Endothelial cell of umbilical vein (primary cell): ENCODE data around the gene SH3RF3. TPM values are rescaled to one million over a fixed set of nuclear protein-coding genes. Genes with fewer than 3 reads are reported as not detected.

Experiments
- BruUV-seq: library from RNA; stranded (reverse); fragments of 400-500 nt; replicated peaks from 2 replicates; lab custom pipeline; 2021; lab: Mats Ljungman, UMichigan
- CTCF ChIA-PET: fragments of 300-600, 350-600 bp; sonication (Branson Sonifier 250); formaldehyde crosslinking; loops from one replicate; lab custom pipeline; 2021; ENCODE audit warnings: antibody characterized with exemption, inconsistent platforms; lab: Charles Lee
- POLR2A ChIA-PET: fragments of 300-600, 350-600 bp; sonication (Branson Sonifier 250); formaldehyde crosslinking; loops from one replicate; lab custom pipeline; 2021; ENCODE audit warnings: antibody characterized with exemption, inconsistent platforms; lab: Charles Lee
- DNase-seq: peaks from one replicate; pipeline ENCODE4 v3.0.0-alpha.2; 2011; ENCODE audit warnings: low read depth, low spot score
- FAIRE-seq: peaks from 2 replicates; lab custom pipeline; 2011; peaks lifted over from hg19 to GRCh38; lab: Jason Lieb, UNC
- H2AFZ ChIP-seq: 2 replicates; pipeline ENCODE4 v1.6.0; 2012; ENCODE audit warnings: low read depth, low read length, control low read depth, inconsistent platforms
- H3K27ac ChIP-seq: 2 replicates; pipeline ENCODE4 v1.5.1; 2011; ENCODE audit warnings: low read depth, mild to moderate bottlenecking, control low read depth, low read length, moderate library complexity; ENCODE audit not compliant: insufficient read depth
- H3K27me3 ChIP-seq, 2 experiments: 2 replicates each; pipeline versions ENCODE4 v1.6.0 to v1.6.1; 2011; ENCODE audit warnings: low read length in 2 of 2, mixed read lengths in 1 of 2; ENCODE audit not compliant: control insufficient read depth in 2 of 2, insufficient read depth in 2 of 2
- H3K36me3 ChIP-seq, 2 experiments: 2 replicates in 1 of 2; 3 replicates in 1 of 2; pipeline ENCODE4 v1.5.1; 2011; ENCODE audit warnings: low read length in 2 of 2, mild to moderate bottlenecking in 1 of 2, moderate library complexity in 1 of 2; ENCODE audit not compliant: control insufficient read depth in 2 of 2, insufficient read depth in 2 of 2; ENCODE audit errors: extremely low read depth in 1 of 2
- H3K4me1 ChIP-seq: 3 replicates; pipeline ENCODE4 v1.5.1; 2011; ENCODE audit warnings: mild to moderate bottlenecking, low read length; ENCODE audit not compliant: control insufficient read depth, insufficient read depth; ENCODE audit errors: extremely low read depth
- H3K4me2 ChIP-seq: 2 replicates; pipeline ENCODE4 v1.6.1; 2011; ENCODE audit warnings: low read length, control low read depth, mixed read lengths; ENCODE audit not compliant: insufficient read depth
- H3K4me3 ChIP-seq, 3 experiments: fragments of 200-600 bp in 1 of 3; sonication (generic), shearing (Covaris generic) in 1 of 3; replicated peaks in 1 of 3; 2 replicates each; pipeline ENCODE4 v1.5.1; 2011 to 2016; ENCODE audit warnings: control low read depth in 3 of 3, low read length in 3 of 3, mild to moderate bottlenecking in 2 of 3, inconsistent platforms in 1 of 3, low read depth in 1 of 3, moderate library complexity in 1 of 3; ENCODE audit not compliant: insufficient read depth in 1 of 3
- H3K79me2 ChIP-seq: 2 replicates; pipeline ENCODE4 v1.6.0; 2012; ENCODE audit warnings: low read length, inconsistent platforms; ENCODE audit not compliant: control insufficient read depth, insufficient read depth
- H3K9ac ChIP-seq: replicated peaks from 2 replicates; pipeline ENCODE3; 2011; ENCODE audit warnings: low read length, control low read depth; ENCODE audit not compliant: insufficient read depth; ENCODE audit errors: extremely low read depth
- H3K9me1 ChIP-seq: replicated peaks from 3 replicates; pipeline ENCODE4 v1.6.0; 2011; ENCODE audit warnings: mild to moderate bottlenecking, low read length; ENCODE audit not compliant: control insufficient read depth, insufficient read depth; ENCODE audit errors: extremely low read depth
- H3K9me3 ChIP-seq: replicated peaks from 2 replicates; pipeline ENCODE4 v1.5.1; 2012; ENCODE audit warnings: low read length, inconsistent platforms; ENCODE audit not compliant: control insufficient read depth, insufficient read depth
- H4K20me1 ChIP-seq: replicated peaks from 2 replicates; pipeline ENCODE3; 2011; ENCODE audit warnings: mild to moderate bottlenecking, low read length; ENCODE audit not compliant: control insufficient read depth, insufficient read depth; ENCODE audit errors: extremely low read depth
- EZH2 ChIP-seq: IDR thresholded peaks from 2 replicates; pipeline ENCODE4 v1.6.1; 2012; ENCODE audit warnings: borderline replicate concordance, low read depth, mild to moderate bottlenecking, moderate library complexity, low read length, inconsistent platforms; ENCODE audit not compliant: severe bottlenecking
- FOS ChIP-seq: IDR thresholded peaks from 2 replicates; pipeline ENCODE4 v1.6.1; 2011; ENCODE audit warnings: mild to moderate bottlenecking, low read length, moderate library complexity, borderline replicate concordance; ENCODE audit not compliant: insufficient read depth
- GATA2 ChIP-seq: IDR thresholded peaks from 2 replicates; pipeline ENCODE4 v1.7.0; 2011; ENCODE audit warnings: low read depth, mild to moderate bottlenecking, moderate library complexity, mixed read lengths, low read length; ENCODE audit not compliant: insufficient read length, insufficient read depth
- JUN ChIP-seq: IDR thresholded peaks from 2 replicates; pipeline ENCODE4 v1.6.1; 2011; ENCODE audit warnings: borderline replicate concordance, low read depth; ENCODE audit not compliant: insufficient read length, insufficient read depth
- MYC ChIP-seq: IDR thresholded peaks from one replicate; pipeline ENCODE4 v1.6.1; 2011; ENCODE audit warnings: mild to moderate bottlenecking, low read depth, low read length
- POLR2A ChIP-seq: IDR thresholded peaks from 2 replicates; pipeline ENCODE4 v1.6.1; 2012; ENCODE audit warnings: low read depth, mild to moderate bottlenecking, control low read depth, low read length
- POLR2AphosphoS5 ChIP-seq: IDR thresholded peaks from 2 replicates; pipeline ENCODE4 v1.6.1; 2012; ENCODE audit warnings: low read depth, mild to moderate bottlenecking, control low read depth, low read length, moderate library complexity; ENCODE audit not compliant: insufficient read depth
- dilution Hi-C: fragments of 300-500 bp; cut with MboI; formaldehyde crosslinking; loops from one replicate; pipeline ENCODE4 v1.15.0; 2019; ENCODE audit warnings: low sequenced_read_pairs; ENCODE audit not compliant: extremely low pct_ligation_motif_present
- intact Hi-C: fragments of 100-400 bp; cut with micrococcal nuclease; formaldehyde crosslinking; loops from one replicate; pipeline ENCODE4 v1.10.0; 2022
- polyA plus RNA-seq, 4 experiments: library from polyadenylated mRNA; depleted of rRNA in 3 of 4; stranded (reverse) in 3 of 4; unstranded in 1 of 4; fragments of >200 nt; gene quantifications; 2 replicates each; pipeline versions ENCODE4 v1.2.1 to v1.2.3, GENCODE V29; 2011 to 2012; ENCODE audit warnings: missing spikeins in 1 of 4
- total RNA-seq: library from RNA; stranded (reverse); gene quantifications from 2 replicates; pipeline ENCODE4 v1.2.3, GENCODE V29; 2021
- TF ChIP-seq, protein P1 (sequence below), 2 donors: IDR thresholded peaks; 1 replicate in 1 of 2; 2 replicates in 1 of 2; pipeline ENCODE4 v1.5.1; 2011; ENCODE audit warnings: low read length in 2 of 2, mild to moderate bottlenecking in 2 of 2, moderate library complexity in 2 of 2, control low read depth in 1 of 2, inconsistent platforms in 1 of 2, low read depth in 1 of 2; ENCODE audit not compliant: insufficient read depth in 1 of 2; ENCODE audit errors: extremely low read depth in 1 of 2
- TF ChIP-seq, protein P2 (sequence below): IDR thresholded peaks from 2 replicates; pipeline ENCODE4 v1.6.1; 2011; ENCODE audit not compliant: insufficient read depth, insufficient read length

Gene SH3RF3
- total and polyA plus RNA-seq, 2 donors (not counting 3 experiments of a cell fraction or from before 2014, with no cell fraction given), result 3.8 to 14.7 TPM

DNA sequence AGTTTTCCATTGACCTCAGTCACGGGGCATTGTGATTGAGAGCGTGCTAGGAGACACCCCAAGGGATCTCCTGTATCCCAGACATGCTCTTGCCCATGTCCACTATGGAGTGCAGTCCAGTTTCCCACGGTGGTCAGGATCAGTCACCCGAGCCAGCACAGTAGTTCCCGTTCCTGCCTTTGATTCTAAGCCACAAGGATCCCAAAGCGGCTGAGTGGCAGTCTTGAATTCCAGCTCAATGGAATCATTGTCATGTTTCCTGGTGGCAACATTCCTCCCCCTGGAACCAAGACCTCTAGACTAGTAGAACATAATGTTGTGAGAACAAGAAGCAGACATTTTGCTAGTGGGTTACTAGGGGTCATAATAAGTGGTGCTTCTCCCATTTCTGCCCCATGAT is 330.5 kb downstream of the SH3RF3 start:
- H3K9ac ChIP-seq, result no peak overlapping the region
- H3K9me1 ChIP-seq, result no peaks in the 10 kb centered on the region
- no peak for TF ChIP-seq FOS
- TF ChIP-seq GATA2, result no peak
- no peak for TF ChIP-seq MYC
- TF ChIP-seq EZH2, result no peak
- TF ChIP-seq, protein P1, sequence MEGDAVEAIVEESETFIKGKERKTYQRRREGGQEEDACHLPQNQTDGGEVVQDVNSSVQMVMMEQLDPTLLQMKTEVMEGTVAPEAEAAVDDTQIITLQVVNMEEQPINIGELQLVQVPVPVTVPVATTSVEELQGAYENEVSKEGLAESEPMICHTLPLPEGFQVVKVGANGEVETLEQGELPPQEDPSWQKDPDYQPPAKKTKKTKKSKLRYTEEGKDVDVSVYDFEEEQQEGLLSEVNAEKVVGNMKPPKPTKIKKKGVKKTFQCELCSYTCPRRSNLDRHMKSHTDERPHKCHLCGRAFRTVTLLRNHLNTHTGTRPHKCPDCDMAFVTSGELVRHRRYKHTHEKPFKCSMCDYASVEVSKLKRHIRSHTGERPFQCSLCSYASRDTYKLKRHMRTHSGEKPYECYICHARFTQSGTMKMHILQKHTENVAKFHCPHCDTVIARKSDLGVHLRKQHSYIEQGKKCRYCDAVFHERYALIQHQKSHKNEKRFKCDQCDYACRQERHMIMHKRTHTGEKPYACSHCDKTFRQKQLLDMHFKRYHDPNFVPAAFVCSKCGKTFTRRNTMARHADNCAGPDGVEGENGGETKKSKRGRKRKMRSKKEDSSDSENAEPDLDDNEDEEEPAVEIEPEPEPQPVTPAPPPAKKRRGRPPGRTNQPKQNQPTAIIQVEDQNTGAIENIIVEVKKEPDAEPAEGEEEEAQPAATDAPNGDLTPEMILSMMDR (IDR thresholded peaks at IDR 0.05; ENCODE audit: extremely low read depth in 1 of 2, insufficient read depth in 1 of 2, low read depth in 1 of 2, low read length in 2 of 2), result no peak
- no peak for TF ChIP-seq POLR2AphosphoS5
- TF ChIP-seq, protein P2, sequence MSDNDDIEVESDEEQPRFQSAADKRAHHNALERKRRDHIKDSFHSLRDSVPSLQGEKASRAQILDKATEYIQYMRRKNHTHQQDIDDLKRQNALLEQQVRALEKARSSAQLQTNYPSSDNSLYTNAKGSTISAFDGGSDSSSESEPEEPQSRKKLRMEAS, result no peak
- no peak for TF ChIP-seq POLR2A
- no peak for TF ChIP-seq JUN
- CTCF ChIA-PET, result interaction anchor here (0.6 kb wide), 1 partner anchor 9 kb away, joined by 3 read pairs; no protein-coding TSS in a partner anchor
- H3K79me2 ChIP-seq, result no peaks in the 10 kb centered on the region
- no peaks in the 10 kb centered on the region for H3K9me3 ChIP-seq
- H3K4me2 ChIP-seq, result no peak overlapping the region
- no TSS peak for BruUV-seq
- dilution Hi-C loops (no loop called here), intact Hi-C loops (no loop called here)
- no peak overlapping the region for H3K4me3 ChIP-seq
- H3K27me3 ChIP-seq, result no peaks in the 10 kb centered on the region
- POLR2A ChIA-PET, result no interaction called here
- FAIRE-seq (no peak), DNase-seq (no peak)
- no peaks in the 10 kb centered on the region for H3K4me1 ChIP-seq
- H3K27ac ChIP-seq, result no peak overlapping the region
- H4K20me1 ChIP-seq, result no peaks in the 10 kb centered on the region
- no peak overlapping the region for H2AFZ ChIP-seq
- no peaks in the 10 kb centered on the region for H3K36me3 ChIP-seq
